A673 (cell line): ENCODE data around the gene ARHGAP8. TPM values are rescaled to one million over a fixed set of nuclear protein-coding genes. Genes with fewer than 3 reads are reported as not detected.

Experiments used
- BruUV-seq: library from RNA; stranded (reverse); fragments of 400-500 nt; replicated peaks from 2 replicates; lab custom pipeline; 2021; lab: Mats Ljungman, UMichigan
- CTCF ChIA-PET: fragments of 300-600 bp; sonication (Branson Sonifier 250); formaldehyde crosslinking; loops from one replicate; lab custom pipeline; 2022; ENCODE audit warnings: antibody characterized with exemption; lab: Charles Lee
- POLR2A ChIA-PET: fragments of 300-600 bp; sonication (Branson Sonifier 250); formaldehyde crosslinking; loops from one replicate; lab custom pipeline; 2022; ENCODE audit warnings: antibody characterized with exemption; ENCODE audit not compliant: low non-redundant PET; lab: Charles Lee
- DNase-seq: peaks from one replicate; pipeline ENCODE4 v3.0.0-alpha.2; 2015; ENCODE audit warnings: low spot score
- H3K27ac ChIP-seq: fragments of 200-600 bp; sonication (generic); 2 replicates; pipeline ENCODE4 v1.5.1; 2016; ENCODE audit warnings: mixed run types, low read depth, mild to moderate bottlenecking, mixed read lengths, antibody characterized with exemption, low read length; ENCODE audit not compliant: poor library complexity, severe bottlenecking
- H3K27me3 ChIP-seq: fragments of 200-600 bp; sonication (generic); replicated peaks from 2 replicates; pipeline ENCODE4 v1.6.1; 2017; ENCODE audit warnings: mixed run types, low read depth, mild to moderate bottlenecking, mixed read lengths, antibody characterized with exemption, low read length; ENCODE audit not compliant: insufficient read depth, poor library complexity
- H3K36me3 ChIP-seq: fragments of 200-600 bp; sonication (generic); 2 replicates; pipeline ENCODE4 v1.6.1; 2016; ENCODE audit warnings: mixed run types, mild to moderate bottlenecking, mixed read lengths, antibody characterized with exemption, low read length; ENCODE audit not compliant: insufficient read depth, poor library complexity, severe bottlenecking
- H3K4me1 ChIP-seq: fragments of 200-600 bp; sonication (generic); 2 replicates; pipeline ENCODE4 v1.6.1; 2017; ENCODE audit warnings: mixed run types, mild to moderate bottlenecking, mixed read lengths, antibody characterized with exemption, low read length; ENCODE audit not compliant: insufficient read depth, poor library complexity, severe bottlenecking
- H3K4me3 ChIP-seq: fragments of 200-600 bp; sonication (generic); 2 replicates; pipeline ENCODE4 v1.5.1; 2016; ENCODE audit warnings: low read depth, mixed run types, mild to moderate bottlenecking, mixed read lengths, low read length; ENCODE audit not compliant: poor library complexity, severe bottlenecking
- H3K9me3 ChIP-seq: fragments of 200-600 bp; sonication (generic); 2 replicates; pipeline ENCODE4 v1.6.1; 2016; ENCODE audit warnings: mixed run types, low read depth, mild to moderate bottlenecking, mixed read lengths, antibody characterized with exemption, low read length; ENCODE audit not compliant: poor library complexity, severe bottlenecking
- EZH2 ChIP-seq: fragments of 200-600 bp; sonication (generic); IDR thresholded peaks from 2 replicates; pipeline ENCODE4 v1.6.1; 2017; ENCODE audit warnings: borderline replicate concordance, low read depth, mild to moderate bottlenecking, mixed read lengths, antibody characterized with exemption, low read length; ENCODE audit not compliant: poor library complexity, severe bottlenecking
- intact Hi-C: fragments of 100-400 bp; cut with micrococcal nuclease; formaldehyde crosslinking; loops from one replicate; pipeline ENCODE4 v1.10.0; 2022; ENCODE audit not compliant: unreplicated experiment
- total RNA-seq: library from RNA; stranded (reverse); gene quantifications from 2 replicates; pipeline ENCODE4 v1.2.3, GENCODE V29; 2021
- TF ChIP-seq, protein P1 (sequence below): fragments of 300-800, 200-600 bp; sonication (generic); conservative IDR thresholded peaks from 2 replicates; pipeline ENCODE4 v1.5.1; 2017; ENCODE audit warnings: low read depth, mild to moderate bottlenecking, antibody characterized with exemption, low read length, moderate library complexity, mixed read lengths

ARHGAP8 gene
- total RNA-seq, 1 experiment from 2014 or later, result not detected

GRCh38 chr22:44847380-44847779, 95.0 kb downstream of the ARHGAP8 start:
- POLR2A ChIA-PET, result no interaction called here
- TF ChIP-seq, protein P1, sequence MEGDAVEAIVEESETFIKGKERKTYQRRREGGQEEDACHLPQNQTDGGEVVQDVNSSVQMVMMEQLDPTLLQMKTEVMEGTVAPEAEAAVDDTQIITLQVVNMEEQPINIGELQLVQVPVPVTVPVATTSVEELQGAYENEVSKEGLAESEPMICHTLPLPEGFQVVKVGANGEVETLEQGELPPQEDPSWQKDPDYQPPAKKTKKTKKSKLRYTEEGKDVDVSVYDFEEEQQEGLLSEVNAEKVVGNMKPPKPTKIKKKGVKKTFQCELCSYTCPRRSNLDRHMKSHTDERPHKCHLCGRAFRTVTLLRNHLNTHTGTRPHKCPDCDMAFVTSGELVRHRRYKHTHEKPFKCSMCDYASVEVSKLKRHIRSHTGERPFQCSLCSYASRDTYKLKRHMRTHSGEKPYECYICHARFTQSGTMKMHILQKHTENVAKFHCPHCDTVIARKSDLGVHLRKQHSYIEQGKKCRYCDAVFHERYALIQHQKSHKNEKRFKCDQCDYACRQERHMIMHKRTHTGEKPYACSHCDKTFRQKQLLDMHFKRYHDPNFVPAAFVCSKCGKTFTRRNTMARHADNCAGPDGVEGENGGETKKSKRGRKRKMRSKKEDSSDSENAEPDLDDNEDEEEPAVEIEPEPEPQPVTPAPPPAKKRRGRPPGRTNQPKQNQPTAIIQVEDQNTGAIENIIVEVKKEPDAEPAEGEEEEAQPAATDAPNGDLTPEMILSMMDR, result no peak
- TF ChIP-seq EZH2, result no peak
- H3K9me3 ChIP-seq, result no peaks in the 10 kb centered on the region
- intact Hi-C loops, result no loop called here
- BruUV-seq, result no TSS peak
- H3K27ac ChIP-seq, result no peak overlapping the region
- DNase-seq, result no peak
- no peak overlapping the region for H3K4me3 ChIP-seq
- no peaks in the 10 kb centered on the region for H3K36me3 ChIP-seq
- no peaks in the 10 kb centered on the region for H3K4me1 ChIP-seq
- CTCF ChIA-PET, result no interaction called here
- no peaks in the 10 kb centered on the region for H3K27me3 ChIP-seq

DNA sequence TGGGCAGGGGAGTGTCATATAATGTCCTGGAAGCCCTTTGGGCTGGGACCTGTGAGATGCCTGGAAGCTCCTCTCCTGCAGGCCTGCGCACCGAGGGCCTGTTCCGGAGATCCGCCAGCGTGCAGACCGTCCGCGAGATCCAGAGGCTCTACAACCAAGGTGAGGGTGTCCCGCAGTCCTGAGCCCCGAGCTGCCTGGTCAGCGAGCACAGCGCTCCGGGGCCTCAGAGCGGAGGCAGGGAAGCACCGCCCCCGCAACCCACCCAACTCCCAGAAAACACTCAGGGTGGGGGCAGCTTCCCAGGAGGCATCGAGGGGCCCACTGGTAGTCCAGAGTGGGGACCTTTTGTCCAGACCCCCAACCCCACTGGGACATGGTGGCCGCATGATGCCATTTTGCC, 95.5 kb downstream of the ARHGAP8 start:
- DNase-seq, result no peak
- Histone ChIP-seq H3K9me3 (no peaks in the 10 kb centered on the region), H3K27ac (no peak overlapping the region), H3K36me3 (no peaks in the 10 kb centered on the region), H3K27me3 (no peaks in the 10 kb centered on the region), H3K4me1 (no peaks in the 10 kb centered on the region), H3K4me3 (no peak overlapping the region)
- BruUV-seq, result no TSS peak
- CTCF ChIA-PET, result no interaction called here
- TF ChIP-seq EZH2, result no peak
- TF ChIP-seq, protein P1, result no peak
- POLR2A ChIA-PET, result no interaction called here
- intact Hi-C loops, result no loop called here

DNA sequence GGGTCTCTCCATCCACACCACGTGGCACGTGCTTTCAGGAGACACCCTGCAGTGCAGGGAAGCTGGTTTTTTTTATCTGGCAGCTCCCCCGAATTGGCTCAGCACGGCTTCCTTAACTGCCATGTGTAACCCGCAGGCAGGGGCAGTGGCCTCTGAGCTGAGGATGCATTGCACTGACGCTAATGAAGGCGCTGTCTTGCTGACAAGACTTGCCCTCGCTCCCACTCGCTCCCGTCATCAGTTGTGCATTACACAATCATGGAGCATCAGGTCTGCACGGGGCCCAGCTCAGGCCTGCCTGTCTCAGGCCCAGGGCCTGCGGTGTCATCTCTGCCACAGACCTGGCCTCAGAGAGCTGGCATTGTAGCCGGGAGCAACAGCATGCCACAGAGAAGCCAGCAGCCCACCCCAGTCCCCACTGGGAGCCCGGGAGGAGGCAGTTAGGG, 95.9 kb downstream of the ARHGAP8 start:
- DNase-seq, result no peak
- no peaks in the 10 kb centered on the region for H3K27me3 ChIP-seq
- TF ChIP-seq EZH2, result no peak
- TF ChIP-seq, protein P1, result no peak
- BruUV-seq, result no TSS peak
- no peaks in the 10 kb centered on the region for H3K4me1 ChIP-seq
- no peak overlapping the region for H3K27ac ChIP-seq
- intact Hi-C loops, result no loop called here
- POLR2A ChIA-PET, result no interaction called here
- H3K9me3 ChIP-seq, result no peaks in the 10 kb centered on the region
- no peak overlapping the region for H3K4me3 ChIP-seq
- no peaks in the 10 kb centered on the region for H3K36me3 ChIP-seq
- CTCF ChIA-PET, result no interaction called here
